Fibroblast of skin of back (primary cell): ENCODE results near the gene RGS14.
"Not testable (repeated sequence)": the region's sequence is repeated elsewhere in the genome, so short reads cannot be mapped to it uniquely, and the experiment has no call there.

Experiments
- DNase-seq: peaks from one replicate; pipeline ENCODE4 v3.0.0-alpha.2; 2013

The RGS14 gene

GRCh38 chr5:177403792-177404640, 46.3 kb downstream of the RGS14 start:
- DNase-seq = peak; percentile 76

GRCh38 chr5:177404641-177405179, 47.0 kb downstream of the RGS14 start:
- no peak for DNase-seq

DNA sequence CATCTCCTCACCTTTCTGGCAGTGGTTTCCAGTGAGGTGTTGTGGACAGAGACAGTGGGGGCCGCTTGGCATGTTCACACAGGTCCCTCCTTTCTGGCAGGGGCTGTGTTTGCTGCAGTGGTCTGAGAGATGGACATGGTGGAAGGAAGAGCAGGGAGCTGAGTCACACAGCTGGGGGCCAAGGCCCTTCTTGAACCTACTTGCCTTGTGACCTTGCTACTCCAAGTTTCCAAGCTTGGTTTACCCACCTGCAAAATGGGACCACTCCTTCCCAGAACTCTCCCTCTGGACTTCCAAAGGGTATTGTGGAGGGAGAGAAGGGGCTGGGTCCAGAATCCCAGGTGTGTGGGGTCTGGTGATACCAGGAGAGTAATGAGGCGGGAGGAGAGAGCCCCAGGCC, 47.6 kb downstream of the RGS14 start:
- DNase-seq = no peak

GRCh38 chr5:177405805-177406204, 48.1 kb downstream of the RGS14 start:
- no peak for DNase-seq

GRCh38 chr5:177409043-177409801, 51.5 kb downstream of the RGS14 start, which contains the start of gene F12:
TSS of gene F12 (minus strand) at chr5:177409564. CDS start at chr5:177409527, 37 bp downstream.
- no peak for DNase-seq

- no peak for DNase-seq
These were observed 52.9 kb downstream of the RGS14 start for GRCh38 chr5:177410575-177410974.

DNA sequence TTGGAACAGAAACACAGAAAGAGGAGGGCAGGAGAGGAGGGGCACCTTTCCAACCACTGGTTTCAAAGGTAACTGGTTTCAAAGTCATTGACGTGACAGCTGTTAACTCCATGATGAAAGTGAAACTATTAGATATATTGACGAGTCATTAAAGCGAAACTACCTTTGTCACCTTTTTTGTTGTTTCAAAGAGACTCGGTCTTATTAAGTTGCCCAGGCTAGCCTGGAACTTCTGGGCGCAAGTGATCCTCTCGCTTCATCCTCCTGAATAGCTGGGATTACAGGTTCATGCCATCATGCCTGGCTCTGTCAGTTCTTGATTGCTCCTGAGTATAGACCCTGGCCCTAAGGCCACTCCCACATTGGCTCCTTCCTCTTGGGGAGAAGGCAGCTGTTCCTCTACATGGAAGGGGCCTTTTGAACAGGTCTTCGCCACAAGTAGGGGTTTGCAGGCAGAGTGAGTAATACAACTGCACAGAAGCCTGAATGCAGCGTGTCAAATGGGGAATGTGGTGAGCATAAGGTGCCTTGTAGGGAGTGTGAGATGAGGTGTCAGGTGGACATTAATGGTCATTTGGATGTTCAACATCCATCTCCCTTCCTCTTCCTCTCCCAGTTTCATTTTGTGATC, 55.0 kb downstream of the RGS14 start:
- DNase-seq = no peak

DNA sequence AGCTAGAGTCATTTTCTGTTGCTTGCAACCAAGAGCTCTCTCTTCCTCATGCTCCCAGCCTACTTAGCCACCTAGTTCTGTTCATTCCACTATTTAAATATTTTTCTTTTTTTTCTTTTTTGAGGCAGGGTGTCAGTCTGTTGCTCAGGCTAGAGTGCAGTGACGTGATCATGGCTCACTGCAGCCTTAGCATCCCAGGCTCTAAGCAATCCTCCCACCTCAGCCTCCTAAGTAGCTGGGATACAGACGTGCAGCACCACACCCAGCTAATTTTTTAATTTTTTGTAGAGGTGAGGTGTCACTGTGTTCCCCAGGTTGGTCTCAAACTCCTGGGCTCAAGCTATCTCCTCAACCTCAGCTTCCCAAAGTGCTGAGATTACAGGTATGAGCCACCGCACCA, 56.8 kb downstream of the RGS14 start:
- no peak for DNase-seq

DNA sequence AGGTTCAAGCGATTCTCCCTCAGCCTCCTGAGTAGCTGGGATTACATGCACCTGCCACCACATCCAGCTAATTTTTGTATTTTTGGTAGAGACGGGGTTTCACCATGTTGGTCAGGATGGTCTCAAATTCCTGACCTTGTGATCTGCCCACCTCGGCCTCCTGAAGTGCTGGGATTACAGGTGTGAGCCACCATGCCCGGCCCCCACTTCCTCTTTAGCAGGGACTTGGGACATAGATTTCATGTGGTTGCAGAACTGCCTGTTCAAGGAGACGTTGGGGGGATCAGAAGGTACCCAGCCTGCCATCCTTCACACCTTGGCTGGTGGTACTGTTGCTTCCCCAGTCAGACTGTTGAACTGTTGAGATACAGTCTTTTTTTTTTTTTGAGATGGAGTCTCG, 59.4 kb downstream of the RGS14 start:
- not testable (repeated sequence) for DNase-seq

GRCh38 chr5:177419046-177419445, 61.3 kb downstream of the RGS14 start:
- peak; percentile 45 for DNase-seq

- DNase-seq = not testable (repeated sequence)
These were observed 62.7 kb downstream of the RGS14 start for GRCh38 chr5:177420472-177420871.

DNA sequence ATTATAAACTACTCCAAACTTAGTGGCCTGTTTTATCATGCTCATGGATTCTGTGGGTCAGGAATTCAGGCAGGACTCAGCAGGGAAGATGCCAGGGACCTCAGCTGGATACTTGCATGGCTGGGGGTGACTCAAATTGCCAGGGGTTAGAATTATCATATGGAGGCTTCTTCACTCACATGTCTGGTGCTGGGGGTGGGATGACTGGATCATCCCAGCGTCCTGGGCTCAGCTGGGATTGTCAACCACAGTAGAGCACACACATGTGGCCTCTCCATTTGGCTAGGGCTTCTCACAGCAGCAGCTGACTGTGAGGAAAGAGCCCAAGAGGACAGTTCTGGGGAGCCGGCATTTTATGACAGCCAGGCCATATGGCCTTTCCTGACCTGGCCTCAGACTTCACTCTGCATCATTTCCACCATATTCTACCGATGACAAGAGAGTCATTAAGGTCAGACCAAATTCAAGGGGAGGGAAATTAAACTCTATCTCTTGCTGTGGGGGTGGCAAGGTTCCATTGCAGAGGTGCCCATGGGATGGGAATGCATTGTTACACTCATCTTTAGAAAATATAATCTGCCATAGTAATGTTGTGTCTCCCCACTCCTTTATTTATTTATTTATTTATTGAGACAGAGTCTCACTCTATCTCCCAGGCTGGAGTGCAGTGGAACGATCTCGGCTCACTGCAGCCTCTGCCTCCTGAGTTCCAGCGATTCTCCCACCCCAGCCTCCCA, 63.5 kb downstream of the RGS14 start:
- no peak for DNase-seq
